Uterus (tissue), 4 donors: ENCODE measurements around the gene PLP1. TPM values are rescaled to one million over a fixed set of nuclear protein-coding genes. Genes with fewer than 3 reads are reported as not detected.

Experiments
- DNase-seq, 2 donors: peaks; one replicate each; pipeline ENCODE4 v3.0.0-alpha.2; 2019 to 2020
- H3K27ac ChIP-seq, 2 donors: fragments of 200-600 bp; sonication (generic); 1 replicate in 1 of 2; 2 replicates in 1 of 2; pipeline ENCODE4 v1.5.1; 2016 to 2018
- H3K27me3 ChIP-seq, 2 donors: fragments of 200-600 bp; sonication (generic); one replicate each; pipeline ENCODE4 v1.5.1; 2018 to 2019; ENCODE audit warnings: control low read depth in 1 of 2
- H3K36me3 ChIP-seq, 2 donors: fragments of 200-600 bp; sonication (generic); one replicate each; pipeline ENCODE4 v1.5.1; 2019; ENCODE audit warnings: control low read depth in 1 of 2
- H3K4me1 ChIP-seq, 2 donors: fragments of 200-600 bp; sonication (generic); one replicate each; pipeline ENCODE4 v1.5.1; 2018 to 2019; ENCODE audit warnings: control low read depth in 1 of 2
- H3K4me3 ChIP-seq, 2 donors: fragments of 200-600 bp; sonication (generic); 1 replicate in 1 of 2; 2 replicates in 1 of 2; pipeline ENCODE4 v1.5.1; 2018 to 2019; ENCODE audit warnings: mild to moderate bottlenecking in 1 of 2
- H3K9me3 ChIP-seq, 2 donors: fragments of 200-600 bp; sonication (generic); one replicate each; pipeline ENCODE4 v1.5.1; 2019; ENCODE audit warnings: control low read depth in 1 of 2
- CTCF ChIP-seq, 4 experiments: fragments of 200-600 bp in 2 of 4; fragments of 450-650 bp in 2 of 4; sonication (generic) in 2 of 4; IDR thresholded peaks; one replicate each; pipeline ENCODE4 v1.5.1; 2016 to 2019; ENCODE audit warnings: antibody characterized with exemption in 4 of 4, mild to moderate bottlenecking in 2 of 4, moderate library complexity in 1 of 4
- POLR2A ChIP-seq, 2 donors: fragments of 450-650 bp; IDR thresholded peaks; one replicate each; pipeline ENCODE4 v1.6.1; 2016; ENCODE audit warnings: antibody characterized with exemption in 2 of 2, mild to moderate bottlenecking in 1 of 2, moderate library complexity in 1 of 2
- intact Hi-C: fragments of 100-400 bp; cut with DNase I; formaldehyde crosslinking; loops from one replicate; pipeline ENCODE4 v1.15.1; 2023; ENCODE audit warnings: low total_unique reads
- total RNA-seq, 4 donors: library from RNA; depleted of rRNA in 3 of 4; stranded (reverse); fragments of >200 nt in 3 of 4; gene quantifications; one replicate each; pipeline versions ENCODE4 v1.1.0 to v1.2.4, GENCODE V29; 2014 to 2023
- donor health status: DM: yes; HTN: yes; CAD: no.

Gene PLP1
- total RNA-seq, 4 donors from 2014 or later = 0.88 to 41.0 (median 2.0) TPM

DNA sequence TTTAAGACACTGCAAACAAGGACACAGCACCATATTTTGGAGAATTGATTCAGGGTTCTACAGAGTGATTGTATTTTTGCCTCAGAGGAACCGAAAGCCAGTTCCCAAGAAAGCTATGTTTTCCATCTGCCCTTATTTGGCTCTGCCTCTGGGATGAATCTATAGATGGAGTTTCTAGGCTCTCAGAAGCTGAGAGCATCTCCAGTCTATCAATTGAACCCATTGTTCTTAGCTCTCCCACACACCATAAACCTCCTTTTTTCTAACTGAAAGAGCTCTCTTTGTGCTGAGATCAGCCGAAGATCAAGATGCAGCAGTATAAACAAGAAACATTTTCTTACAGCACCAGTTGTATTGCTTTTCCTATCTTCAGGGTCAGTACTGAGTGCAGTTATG, 16.9 kb downstream of the PLP1 start:
- no peak for DNase-seq
- no peak for TF ChIP-seq POLR2A (IDR thresholded peaks at IDR 0.05)
- no peaks in the 10 kb centered on the region for H3K9me3 ChIP-seq
- H3K27ac ChIP-seq = no peak overlapping the region
- H3K4me1 ChIP-seq = no peaks in the 10 kb centered on the region
- intact Hi-C loops = no loop called here
- no peak overlapping the region for H3K4me3 ChIP-seq
- no peaks in the 10 kb centered on the region for H3K36me3 ChIP-seq
- H3K27me3 ChIP-seq = no peaks in the 10 kb centered on the region

DNA sequence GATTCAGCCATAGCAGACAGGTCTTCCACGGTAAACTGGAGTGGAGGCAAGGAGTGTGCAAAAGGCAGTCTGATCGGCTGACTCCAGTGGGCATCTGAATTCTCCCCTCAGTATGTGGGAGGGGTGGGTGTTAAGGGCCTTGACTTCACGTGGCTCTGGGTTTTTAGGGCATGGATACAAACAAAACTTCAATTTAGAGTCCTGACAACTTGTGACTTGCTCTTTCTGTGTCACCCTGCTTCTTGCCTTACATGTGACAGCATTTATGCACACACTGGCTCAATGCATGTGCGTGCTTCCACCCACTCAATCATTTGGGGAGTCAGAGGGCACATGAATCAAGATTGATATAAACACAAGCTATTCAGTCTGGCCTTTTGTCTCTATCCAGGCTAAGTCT, 17.5 kb downstream of the PLP1 start:
- Histone ChIP-seq H3K27me3 (no peaks in the 10 kb centered on the region), H3K4me1 (no peaks in the 10 kb centered on the region), H3K27ac (no peak overlapping the region)

GRCh38 chrX:103797691-103798090, 21.1 kb downstream of the PLP1 start:
- Histone ChIP-seq H3K4me1 (no peaks in the 10 kb centered on the region), H3K9me3 (no peaks in the 10 kb centered on the region), H3K4me3 (no peak overlapping the region), H3K27me3 (no peaks in the 10 kb centered on the region), H3K36me3 (no peaks in the 10 kb centered on the region), H3K27ac (no peak overlapping the region)
- TF ChIP-seq CTCF (IDR thresholded peaks at IDR 0.05) = no peak
- no peak for TF ChIP-seq POLR2A (IDR thresholded peaks at IDR 0.05)
- intact Hi-C loops = no loop called here
- no peak for DNase-seq

More for the DNA sequence above, 17.5 kb downstream of the PLP1 start:
- intact Hi-C loops = no loop called here
- no peaks in the 10 kb centered on the region for H3K9me3 ChIP-seq
- H3K4me3 ChIP-seq = no peak overlapping the region
- TF ChIP-seq POLR2A (IDR thresholded peaks at IDR 0.05) (no peak), CTCF (IDR thresholded peaks at IDR 0.05) (no peak)
- no peaks in the 10 kb centered on the region for H3K36me3 ChIP-seq
- no peak for DNase-seq

DNA sequence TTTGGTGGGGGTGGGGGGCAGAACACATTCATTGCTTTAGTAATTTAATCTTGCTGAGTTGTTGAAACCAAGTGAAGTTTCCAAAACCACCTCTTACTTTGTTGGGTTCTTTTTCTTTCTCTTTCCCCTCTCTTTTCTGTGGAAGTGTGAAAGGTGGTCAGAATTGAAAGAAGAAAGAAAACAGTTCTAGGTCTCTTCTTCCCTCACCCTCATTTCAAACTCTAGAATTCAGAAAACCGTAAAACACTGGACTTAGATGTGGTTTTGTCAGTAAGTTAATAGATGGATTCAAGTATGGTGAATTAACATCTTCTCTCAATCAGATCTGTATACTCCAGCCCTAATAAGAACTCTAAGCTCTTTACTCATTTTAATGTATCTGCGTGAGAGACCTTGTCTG, 23.7 kb downstream of the PLP1 start:
- no peaks in the 10 kb centered on the region for H3K4me1 ChIP-seq
- H3K36me3 ChIP-seq = no peaks in the 10 kb centered on the region
- no peaks in the 10 kb centered on the region for H3K9me3 ChIP-seq
- no peak overlapping the region for H3K4me3 ChIP-seq
- intact Hi-C loops = loop anchor here (10.0 kb wide), 1 partner anchor 106 kb away; no protein-coding TSS in a partner anchor
- TF ChIP-seq CTCF (IDR thresholded peaks at IDR 0.05) (no peak), POLR2A (IDR thresholded peaks at IDR 0.05) (no peak)
- no peak overlapping the region for H3K27ac ChIP-seq
- no peak for DNase-seq
- no peaks in the 10 kb centered on the region for H3K27me3 ChIP-seq

DNA sequence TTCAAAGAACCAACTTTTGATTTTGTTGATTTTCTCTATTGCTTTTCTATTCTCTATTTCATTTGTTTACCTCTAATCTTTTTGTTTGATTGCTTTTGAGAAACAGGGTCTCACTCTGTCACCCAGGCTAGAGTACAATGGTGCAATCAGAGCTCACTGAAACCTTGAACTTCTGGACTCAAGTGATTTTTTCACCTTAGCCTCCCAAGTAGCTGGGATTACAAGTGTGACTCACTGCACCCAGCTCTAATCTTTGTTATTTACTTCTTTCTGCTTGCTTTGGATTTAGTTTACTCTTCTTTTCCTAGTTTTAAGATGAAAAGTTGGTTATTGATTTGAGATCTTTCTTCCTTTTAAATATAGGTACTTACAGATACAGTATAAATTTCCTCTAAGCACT, 29.2 kb downstream of the PLP1 start:
- no peak for TF ChIP-seq CTCF (IDR thresholded peaks at IDR 0.05)
- TF ChIP-seq POLR2A (IDR thresholded peaks at IDR 0.05) = no peak
- Histone ChIP-seq H3K9me3 (no peaks in the 10 kb centered on the region), H3K4me1 (no peaks in the 10 kb centered on the region), H3K27me3 (no peaks in the 10 kb centered on the region), H3K4me3 (no peak overlapping the region), H3K27ac (no peak overlapping the region), H3K36me3 (no peaks in the 10 kb centered on the region)
- DNase-seq = no peak
- intact Hi-C loops = loop anchor here (10.0 kb wide), 1 partner anchor 111 kb away; no protein-coding TSS in a partner anchor
